GM12872 (cell line): ENCODE measurements around the gene CASTOR1.

Experiments used
- TF ChIP-seq, protein P1 (sequence below): IDR thresholded peaks from 3 replicates; pipeline ENCODE4 v1.5.1; 2011; ENCODE audit warnings: low read depth, mild to moderate bottlenecking, low read length, moderate library complexity; ENCODE audit not compliant: insufficient read depth

The CASTOR1 gene

DNA sequence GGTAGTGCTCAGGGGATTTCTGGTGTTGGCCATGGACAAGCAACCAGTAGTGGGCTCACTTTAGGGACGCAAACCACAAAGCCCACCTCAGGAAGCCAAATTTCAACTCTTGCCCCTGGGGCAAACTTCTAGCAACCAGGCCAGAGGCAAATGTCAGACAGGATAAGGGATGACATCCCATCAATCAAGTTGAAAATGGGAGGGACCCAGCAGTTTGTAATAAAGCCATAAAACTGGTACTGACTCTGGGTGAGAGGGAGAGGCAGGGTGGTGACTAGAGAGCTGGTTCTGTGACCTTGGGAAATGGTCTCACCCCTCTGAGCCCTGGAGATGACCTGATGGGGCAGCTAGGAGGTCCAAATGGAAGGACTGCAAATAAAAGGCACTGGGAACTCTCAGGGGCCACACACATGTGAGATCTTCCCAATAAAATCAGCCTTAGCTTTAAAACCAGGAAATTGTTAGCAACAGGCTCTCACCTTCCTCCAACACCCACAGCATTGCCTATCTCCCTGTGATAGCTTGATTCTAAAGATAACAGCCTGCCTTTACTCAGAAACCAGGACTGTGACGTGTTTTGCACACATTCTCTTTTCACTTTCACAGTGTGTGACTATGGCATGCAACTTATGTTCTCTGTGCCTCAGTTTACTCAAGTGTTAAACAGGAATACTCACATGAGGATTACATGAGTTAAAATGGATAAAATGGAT lies 43.8 kb upstream of the CASTOR1 start:
- TF ChIP-seq, protein P1, sequence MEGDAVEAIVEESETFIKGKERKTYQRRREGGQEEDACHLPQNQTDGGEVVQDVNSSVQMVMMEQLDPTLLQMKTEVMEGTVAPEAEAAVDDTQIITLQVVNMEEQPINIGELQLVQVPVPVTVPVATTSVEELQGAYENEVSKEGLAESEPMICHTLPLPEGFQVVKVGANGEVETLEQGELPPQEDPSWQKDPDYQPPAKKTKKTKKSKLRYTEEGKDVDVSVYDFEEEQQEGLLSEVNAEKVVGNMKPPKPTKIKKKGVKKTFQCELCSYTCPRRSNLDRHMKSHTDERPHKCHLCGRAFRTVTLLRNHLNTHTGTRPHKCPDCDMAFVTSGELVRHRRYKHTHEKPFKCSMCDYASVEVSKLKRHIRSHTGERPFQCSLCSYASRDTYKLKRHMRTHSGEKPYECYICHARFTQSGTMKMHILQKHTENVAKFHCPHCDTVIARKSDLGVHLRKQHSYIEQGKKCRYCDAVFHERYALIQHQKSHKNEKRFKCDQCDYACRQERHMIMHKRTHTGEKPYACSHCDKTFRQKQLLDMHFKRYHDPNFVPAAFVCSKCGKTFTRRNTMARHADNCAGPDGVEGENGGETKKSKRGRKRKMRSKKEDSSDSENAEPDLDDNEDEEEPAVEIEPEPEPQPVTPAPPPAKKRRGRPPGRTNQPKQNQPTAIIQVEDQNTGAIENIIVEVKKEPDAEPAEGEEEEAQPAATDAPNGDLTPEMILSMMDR = no peak

GRCh38 chr22:30332551-30332950 lies 43.2 kb upstream of the CASTOR1 start:
- TF ChIP-seq, protein P1 = no peak

GRCh38 chr22:30328466-30329049 lies 39.3 kb upstream of the CASTOR1 start:
- TF ChIP-seq, protein P1 = no peak

- TF ChIP-seq, protein P1 = no peak
Measured at GRCh38 chr22:30327864-30328345, 38.6 kb upstream of the CASTOR1 start.

GRCh38 chr22:30326706-30327362 lies 37.5 kb upstream of the CASTOR1 start, which contains the start of gene TBC1D10A:
TSS of gene TBC1D10A (minus strand) at chr22:30326941. CDS start at chr22:30326881, 60 bp downstream.
- TF ChIP-seq, protein P1 = no peak

DNA sequence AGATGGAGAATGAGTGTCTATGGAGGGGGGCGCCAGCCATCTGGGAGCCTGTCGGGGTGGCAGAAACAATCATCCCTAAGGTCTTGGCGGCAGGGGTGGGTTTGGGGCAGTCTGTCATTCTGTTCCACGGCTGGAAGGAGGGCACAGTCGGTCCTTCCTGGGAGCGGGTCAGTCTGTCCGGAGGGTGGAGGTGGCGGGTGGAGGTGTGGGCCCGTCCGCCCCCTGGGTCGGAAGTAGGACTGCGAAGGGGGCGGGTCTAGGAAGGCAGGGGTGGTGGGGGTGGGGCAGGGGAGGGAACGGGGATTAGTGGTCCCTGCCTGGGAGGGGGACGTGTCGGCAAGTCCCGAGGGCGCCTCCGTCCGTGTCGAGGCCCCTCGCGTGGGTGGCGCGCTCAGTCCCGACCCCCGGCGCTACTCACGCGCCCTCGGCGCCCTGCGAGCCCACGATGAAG lies 37.0 kb upstream of the CASTOR1 start:
- TF ChIP-seq, protein P1 = no peak

DNA sequence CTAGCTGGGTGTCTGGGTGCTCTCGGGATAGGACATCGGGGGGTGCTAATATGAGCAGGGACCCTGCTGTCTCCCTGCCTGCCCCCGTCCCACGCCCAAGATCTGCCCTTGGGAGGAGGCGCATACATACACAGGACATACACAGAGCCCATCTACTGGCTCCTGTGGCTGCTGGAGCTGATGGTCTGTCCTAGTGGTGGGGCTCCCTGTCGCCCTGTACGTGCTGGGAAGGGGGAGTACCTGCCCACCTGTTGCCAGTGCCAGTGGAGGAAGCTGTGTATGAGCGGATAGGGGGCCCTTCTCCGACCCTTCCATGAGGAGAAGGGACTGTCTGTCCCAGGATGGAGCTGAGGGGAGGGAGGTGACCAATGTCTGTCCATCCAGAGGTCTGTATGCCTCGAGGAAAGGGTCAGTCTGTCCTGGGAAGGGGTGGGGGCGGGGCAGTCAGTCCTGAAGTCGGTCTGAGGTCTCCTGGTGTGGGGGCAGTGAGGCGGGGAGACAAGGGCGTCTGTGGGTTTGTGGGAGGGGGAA lies 36.5 kb upstream of the CASTOR1 start:
- TF ChIP-seq, protein P1 = no peak
